Umbilical cord (tissue), 2 donors: Measurements from ENCODE around the gene SLX9. TPM values are rescaled to one million over a fixed set of nuclear protein-coding genes. Genes with fewer than 3 reads are reported as not detected.
"Not testable (repeated sequence)": the region's sequence is repeated elsewhere in the genome, so short reads cannot be mapped to it uniquely, and the experiment has no call there.

ENCODE experiments used
- DNase-seq: peaks from one replicate; pipeline ENCODE4 v3.0.0-alpha.2; 2015; ENCODE audit warnings: low spot score
- total RNA-seq: library from RNA; depleted of rRNA; stranded (reverse); fragments of >200 nt; gene quantifications from one replicate; pipeline ENCODE4 v1.2.3, GENCODE V29; 2014; ENCODE audit warnings: low replicate concordance; ENCODE audit not compliant: insufficient read depth

Gene SLX9
- total RNA-seq, 1 donor from 2014 or later: 32.0 TPM

DNA sequence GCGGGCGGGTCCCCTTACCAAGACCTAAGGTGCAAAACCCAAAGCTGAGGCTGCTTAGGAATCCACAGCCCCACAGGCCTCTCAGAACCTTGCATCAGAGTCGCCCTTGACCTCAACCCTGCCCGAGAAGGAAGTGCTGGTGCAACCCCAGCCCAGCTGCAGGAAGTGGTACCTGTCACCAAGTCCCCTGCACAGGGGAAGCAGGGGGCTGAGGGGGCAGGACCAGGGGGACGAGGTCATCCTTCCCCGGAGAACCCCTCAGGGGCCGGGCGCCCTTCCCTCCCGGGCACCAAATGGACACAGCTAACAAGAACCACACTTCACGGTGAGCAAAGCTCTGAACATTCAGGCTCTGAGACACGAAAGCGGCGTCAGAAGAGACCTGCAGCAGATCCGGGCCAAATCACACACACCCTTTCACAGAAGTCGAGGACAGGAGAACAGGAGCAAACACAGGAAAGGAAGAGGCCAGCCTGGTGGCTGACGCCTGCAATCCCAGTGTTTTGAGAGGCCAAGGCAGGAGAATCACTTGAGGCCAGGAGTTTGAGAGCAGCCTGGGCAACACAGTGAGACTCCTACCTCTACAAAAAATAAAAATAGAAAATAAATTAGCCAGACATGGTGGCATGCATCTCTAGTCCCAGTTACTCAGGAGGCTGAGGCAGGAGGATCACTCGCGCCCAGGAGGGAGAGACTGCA is 25.5 kb upstream of the SLX9 start:
- no peak for DNase-seq

- no peak for DNase-seq
Measured at GRCh38 chr21:44916965-44917364, 22.9 kb upstream of the SLX9 start.

DNA sequence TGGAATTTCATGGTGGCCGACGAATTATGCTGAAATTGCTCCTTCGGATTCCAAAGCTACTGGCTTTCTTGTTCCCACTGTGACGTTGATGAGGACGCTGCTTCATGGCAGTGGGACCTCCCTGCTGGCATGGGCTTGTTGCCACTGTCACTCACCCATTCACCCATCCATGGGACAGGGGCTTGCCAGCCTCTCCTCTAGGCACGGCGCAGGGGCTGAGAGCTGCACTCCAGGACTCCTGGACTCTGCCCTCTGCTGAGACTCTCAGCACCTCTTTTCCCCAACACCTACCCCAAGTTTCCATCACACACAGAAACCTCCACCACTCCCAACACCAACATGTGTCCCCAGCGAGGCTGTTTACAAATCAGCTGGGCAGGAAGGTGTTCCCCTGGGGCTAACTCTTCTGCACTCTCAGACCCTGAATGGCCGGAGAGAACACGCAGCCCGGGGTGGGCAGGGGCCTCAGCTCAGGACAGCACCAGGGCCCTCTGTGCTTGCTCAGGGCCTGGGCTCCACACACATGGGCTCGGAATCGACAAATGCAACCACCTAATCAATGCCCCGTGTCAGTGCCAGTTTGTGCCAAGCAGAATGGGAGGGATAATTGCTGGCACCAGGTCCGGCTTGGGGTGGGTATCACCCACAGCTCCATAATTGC is 22.3 kb upstream of the SLX9 start:
- no peak for DNase-seq

GRCh38 chr21:44918107-44918470 is 21.7 kb upstream of the SLX9 start:
- no peak for DNase-seq

GRCh38 chr21:44918581-44919033 is 21.2 kb upstream of the SLX9 start:
- DNase-seq: no peak

DNA sequence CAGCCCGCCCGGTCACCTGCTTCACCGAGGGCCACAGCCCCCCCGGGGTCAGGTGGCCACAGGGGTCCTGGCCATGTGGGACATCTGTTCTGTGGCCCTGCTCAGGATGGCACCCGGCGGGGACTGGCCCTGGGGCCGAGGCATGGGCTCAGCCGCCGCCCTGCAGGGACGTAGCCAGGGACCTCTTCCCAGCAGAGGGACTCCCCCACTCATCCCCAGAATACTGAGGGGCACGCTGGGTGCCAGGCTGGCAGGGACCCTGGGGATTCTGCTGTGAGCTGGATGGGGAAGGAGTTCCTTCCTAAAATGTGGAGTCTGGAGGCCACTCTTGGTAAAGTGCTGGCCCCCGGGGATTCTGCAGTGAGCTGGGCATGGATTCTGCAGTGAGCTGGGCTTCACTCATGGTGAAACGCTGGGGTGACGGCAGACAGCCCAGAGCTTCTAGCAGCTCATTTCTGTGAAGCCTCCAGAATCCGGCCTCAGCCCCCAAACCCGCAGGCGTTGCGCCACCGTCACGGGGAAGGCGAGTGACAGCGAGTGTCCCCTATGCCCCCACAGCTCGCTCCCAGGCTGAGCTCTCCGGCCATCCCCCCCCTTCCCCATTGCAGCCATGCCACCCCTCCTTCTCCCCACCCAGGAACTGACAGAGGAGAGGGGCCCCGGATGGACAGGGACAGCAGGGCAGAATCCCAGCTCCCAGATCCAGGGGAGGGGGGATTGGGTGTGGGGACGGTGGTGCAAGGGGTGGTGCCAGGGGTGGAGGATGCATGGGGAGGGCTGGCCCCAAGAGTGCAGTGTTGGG is 20.5 kb upstream of the SLX9 start:
- no peak for DNase-seq

DNA sequence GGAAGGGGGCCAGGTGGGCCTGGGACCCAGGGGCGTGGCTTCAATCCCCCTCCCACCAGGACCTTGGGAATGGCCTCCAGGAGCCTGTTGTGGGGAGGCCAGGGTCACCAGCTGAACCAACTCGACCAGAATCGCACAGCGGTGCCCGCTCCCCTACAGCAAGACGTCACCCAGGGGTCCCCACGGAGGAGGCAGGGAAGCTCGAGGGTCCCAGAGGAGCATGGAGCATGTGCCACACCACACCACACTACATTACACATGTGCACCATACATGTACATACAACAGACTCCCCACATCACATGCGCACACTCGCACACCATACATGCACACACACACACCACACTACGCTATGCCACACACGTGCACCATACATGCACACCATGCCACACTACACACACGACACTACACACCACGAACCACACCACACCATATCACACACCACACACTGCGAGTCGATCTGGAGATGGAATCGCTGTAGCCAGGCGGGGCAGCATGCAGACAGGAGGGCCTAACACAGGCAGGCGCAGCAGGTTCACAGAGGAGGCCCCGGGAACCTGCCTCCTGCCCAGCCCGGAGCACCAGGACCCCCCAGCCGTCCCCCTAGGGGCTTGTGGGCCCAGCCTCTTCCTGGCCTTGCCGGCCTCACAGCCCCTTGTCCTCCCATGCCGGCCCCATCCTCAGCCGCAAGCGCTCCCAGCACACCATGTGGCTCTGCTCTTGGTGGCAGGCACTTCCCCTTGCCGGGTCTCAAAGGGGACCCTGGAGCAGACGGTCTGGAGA is 19.7 kb upstream of the SLX9 start:
- DNase-seq: no peak

GRCh38 chr21:44920694-44921604 is 18.9 kb upstream of the SLX9 start, which contains the start of gene ITGB2:
Gene ITGB2, minus strand, starts transcription at chr21:44920899. Its CDS starts 10,117 bp downstream, at chr21:44910782.
- no peak for DNase-seq

GRCh38 chr21:44921928-44922327 is 17.9 kb upstream of the SLX9 start:
- DNase-seq: no peak

DNA sequence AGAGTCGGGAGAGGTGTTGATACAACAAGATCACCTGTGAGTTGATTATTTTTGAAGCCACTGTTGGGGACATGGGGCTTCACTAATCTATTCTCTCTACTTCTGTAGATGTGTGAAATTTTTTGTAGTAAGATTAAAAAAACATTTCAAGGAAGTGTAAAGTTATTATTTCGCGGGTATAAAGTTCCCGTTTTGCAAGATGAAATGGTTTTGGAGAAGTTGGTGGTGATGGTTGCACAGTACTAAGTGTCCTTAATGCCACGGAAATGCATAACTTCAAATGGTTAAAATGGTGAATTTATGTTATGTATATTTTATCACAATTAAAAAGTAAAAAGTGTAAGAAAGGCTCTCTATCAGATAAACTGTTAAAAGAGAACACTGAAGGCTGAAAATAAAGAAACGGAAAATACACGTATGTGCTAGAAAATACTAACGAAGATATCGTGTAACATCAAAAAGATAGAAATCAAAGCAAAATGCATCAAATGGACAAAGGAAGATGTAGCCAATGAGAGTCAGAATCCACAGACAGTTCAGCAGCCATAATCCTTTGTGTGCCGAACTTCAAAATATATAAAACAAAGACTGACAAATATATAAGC is 16.2 kb upstream of the SLX9 start:
- no peak for DNase-seq

GRCh38 chr21:44924606-44925377 is 15.0 kb upstream of the SLX9 start:
- no peak for DNase-seq

DNA sequence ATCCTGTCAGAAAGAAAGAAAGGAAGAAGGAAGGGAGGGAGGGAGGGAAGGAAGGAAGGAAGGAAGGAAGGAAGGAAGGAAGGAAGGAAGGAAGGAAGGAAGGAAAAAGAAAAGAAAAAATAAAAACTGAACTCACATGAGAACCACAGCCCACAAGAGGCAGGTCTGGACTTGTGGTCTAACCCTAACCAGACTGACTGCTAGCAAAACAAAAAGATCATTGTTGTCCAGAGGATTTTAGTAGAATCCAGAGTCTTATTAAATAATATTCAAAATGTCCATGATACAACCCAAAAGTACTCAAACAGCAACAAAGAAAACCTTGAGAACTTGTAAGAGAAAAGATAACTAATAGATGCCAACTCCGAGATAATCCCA is 14.5 kb upstream of the SLX9 start:
- no peak for DNase-seq

DNA sequence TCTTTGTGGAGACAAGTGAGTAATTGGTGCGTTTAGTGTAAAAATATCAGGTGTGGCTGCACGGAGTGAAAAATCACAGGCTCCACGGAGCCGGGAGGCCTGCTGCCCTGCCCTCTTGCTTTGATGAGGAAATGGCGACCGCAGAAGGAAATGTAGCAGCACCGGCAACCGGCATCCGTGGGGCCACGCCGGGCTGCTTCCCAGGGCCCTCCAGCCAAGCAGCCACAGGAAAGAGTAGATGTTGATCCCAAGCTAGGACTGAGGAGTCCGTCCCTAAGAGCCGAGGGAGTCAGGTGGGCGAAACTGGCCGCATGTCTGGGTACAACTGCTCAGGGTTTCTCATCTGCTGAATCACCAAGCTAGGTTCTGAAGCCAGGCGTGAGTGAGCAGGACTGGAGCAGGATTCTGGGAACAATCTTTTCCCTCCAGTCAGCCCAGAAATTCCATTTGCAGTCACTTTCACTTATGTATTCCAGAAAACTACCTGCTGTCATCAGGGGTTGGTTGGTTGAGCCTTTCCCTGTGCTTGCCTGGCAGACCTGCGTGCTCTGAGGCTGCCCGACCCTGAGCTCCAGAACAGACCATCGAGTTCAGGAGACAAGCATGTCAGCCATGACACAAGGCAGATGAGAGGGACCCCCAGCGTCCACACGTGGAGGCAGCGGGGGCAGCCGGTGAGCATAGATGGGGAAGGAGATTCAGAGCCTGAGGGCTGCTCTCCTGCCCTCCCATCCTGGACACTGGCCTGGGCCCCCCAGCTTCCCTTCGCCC is 13.3 kb upstream of the SLX9 start:
- DNase-seq: no peak

DNA sequence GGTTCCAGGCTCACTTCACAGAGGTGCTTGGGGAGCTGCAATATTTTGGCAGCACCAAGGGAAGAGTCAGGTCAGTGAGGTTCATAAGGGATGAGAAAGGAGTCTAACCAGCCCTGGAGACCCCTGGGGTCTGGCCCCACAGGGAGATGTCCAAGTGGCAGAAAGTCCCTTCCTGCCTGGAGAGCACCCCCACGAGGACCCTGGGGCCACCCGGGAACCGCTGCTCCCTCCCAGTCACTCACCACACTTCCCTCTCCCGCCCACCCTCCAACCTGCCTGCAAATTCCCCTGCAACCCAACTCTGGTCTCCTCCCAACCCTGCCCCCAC is 12.6 kb upstream of the SLX9 start:
- DNase-seq: no peak

DNA sequence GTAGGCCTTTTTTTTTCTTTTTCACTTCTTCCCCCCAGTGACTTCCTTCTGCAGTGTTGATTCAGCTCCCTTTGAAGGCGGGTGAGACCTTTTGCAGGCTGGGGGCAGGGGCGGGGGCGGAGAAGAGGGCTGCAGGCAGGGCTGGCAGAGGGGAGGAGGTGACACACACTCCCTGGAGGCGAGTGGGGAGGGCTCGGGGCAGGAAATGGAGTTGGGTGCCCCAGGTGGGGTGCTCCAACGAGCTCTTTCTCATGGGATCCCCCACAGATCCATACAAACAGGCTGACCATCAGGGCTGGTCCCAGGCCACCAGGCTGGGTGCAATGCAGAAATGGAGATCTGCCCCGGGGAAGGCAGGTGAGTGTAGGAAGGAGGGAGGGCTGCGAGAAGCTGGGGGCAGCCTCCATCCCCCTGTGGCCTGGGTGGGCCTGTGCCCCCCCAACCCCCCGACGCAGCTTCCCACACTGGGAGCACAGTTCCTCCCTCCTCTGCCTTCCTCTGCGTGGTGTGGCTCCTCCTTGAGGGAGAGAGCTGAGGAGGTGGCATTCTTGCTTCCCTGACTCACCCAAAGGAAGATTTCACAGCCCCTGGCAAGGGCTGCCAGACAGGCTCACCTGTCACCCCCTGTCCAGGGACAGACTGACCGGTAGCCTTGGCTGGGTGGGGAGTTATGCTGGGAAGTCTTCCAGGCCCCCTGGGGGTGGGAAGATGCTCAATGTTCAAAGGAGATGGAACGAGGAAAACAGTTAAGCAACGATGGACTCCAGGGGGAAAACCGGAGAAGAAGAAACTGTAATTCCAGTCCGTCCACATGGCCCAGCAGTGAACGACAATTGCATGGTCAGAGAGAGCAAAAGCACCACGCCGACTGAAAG is 12.0 kb upstream of the SLX9 start:
- DNase-seq: no peak

DNA sequence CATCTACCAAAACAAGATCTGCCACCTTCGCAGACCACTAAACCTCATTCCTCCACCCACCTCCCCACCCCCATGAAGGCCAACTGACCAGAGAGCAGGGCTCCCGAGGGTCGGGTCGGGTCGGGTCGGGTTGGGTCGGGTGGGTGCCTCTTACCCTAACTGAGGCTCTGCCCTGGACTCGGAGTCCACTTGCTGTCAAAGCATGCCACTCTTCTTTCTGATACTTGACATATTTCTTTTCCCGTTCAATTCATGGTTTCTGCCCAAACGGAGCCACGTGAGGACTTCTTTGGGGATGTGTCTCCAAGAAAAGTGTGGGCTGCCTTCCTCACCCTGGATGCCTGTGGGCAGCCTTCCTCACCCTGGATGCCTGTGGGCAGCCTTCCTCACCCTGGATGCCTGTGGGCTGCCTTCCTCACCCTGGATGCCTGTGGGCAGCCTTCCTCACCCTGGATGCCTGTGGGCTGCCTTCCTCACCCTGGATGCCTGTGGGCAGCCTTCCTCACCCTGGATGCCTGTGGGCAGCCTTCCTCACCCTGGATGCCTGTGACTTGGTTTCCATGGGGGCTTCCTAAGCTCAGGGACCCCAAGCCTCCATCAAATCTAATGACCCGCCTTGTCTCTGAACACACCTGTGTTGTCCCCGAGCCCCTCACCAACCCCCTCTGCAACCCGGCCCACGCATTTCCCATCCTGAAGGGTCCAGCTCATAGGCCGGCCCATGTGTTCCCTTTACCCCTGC is 11.2 kb upstream of the SLX9 start:
- not testable (repeated sequence) for DNase-seq

DNA sequence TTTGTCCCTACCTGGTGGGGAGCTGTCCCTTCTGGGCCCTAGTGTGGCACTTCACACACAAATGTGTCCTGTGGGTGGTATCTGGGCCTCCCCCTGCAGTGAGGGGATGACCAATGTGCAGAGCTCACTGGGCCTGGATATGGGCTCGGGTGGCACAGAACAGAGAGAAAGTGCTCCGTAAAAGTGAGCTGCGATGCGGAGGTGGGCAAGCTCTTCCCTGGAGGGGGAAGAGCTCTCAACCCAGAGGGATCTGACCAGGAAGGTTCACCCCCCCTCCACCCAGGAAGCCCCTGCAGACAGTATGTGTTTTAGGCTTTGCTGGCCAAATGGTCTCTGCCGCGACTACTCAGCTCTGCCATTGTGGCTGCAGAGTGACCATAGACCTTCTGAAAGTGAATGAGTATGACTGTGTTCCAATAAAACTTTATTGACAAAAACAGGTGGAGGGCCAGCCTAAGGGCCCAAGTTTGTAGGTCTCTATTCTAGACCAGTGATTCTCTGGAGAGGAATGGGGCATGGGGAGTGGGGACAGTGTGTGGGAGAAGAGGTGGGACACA is 10.5 kb upstream of the SLX9 start:
- DNase-seq: no peak
